Heart left ventricle (tissue), 16 donors: Measurements from ENCODE around the gene NECAB2. TPM values are rescaled to one million over a fixed set of nuclear protein-coding genes. Genes with fewer than 3 reads are reported as not detected.

ENCODE experiments used
- ATAC-seq, 4 donors: fragments of 200-7000 bp; cut with Tn5 transposase; one replicate each; pipeline ENCODE4 v1.9.1; 2020 to 2022; ENCODE audit warnings: moderate library complexity in 4 of 4, mild to moderate bottlenecking in 3 of 4, moderate number of reproducible peaks in 1 of 4
- DNase-seq, 5 donors: peaks; one replicate each; pipeline ENCODE4 v3.0.0-alpha.2; 2020
- H3K27ac ChIP-seq, 12 donors: fragments of 200-600 bp; sonication (generic) in 4 of 12; one replicate each; pipeline versions ENCODE4 v1.5.0 to v1.8.0; 2016 to 2022; ENCODE audit warnings: mild to moderate bottlenecking in 2 of 12
- H3K27me3 ChIP-seq, 9 donors: fragments of 200-600 bp; sonication (generic) in 2 of 9; one replicate each; pipeline versions ENCODE4 v1.5.1 to v1.8.0; 2016 to 2022; ENCODE audit warnings: mild to moderate bottlenecking in 3 of 9
- H3K36me3 ChIP-seq, 9 donors: fragments of 200-600 bp; sonication (generic) in 2 of 9; one replicate each; pipeline versions ENCODE4 v1.5.0 to v1.8.0; 2018 to 2022; ENCODE audit warnings: mild to moderate bottlenecking in 2 of 9
- H3K4me1 ChIP-seq, 12 donors: fragments of 200-600 bp; sonication (generic) in 4 of 12; one replicate each; pipeline versions ENCODE4 v1.5.0 to v1.8.0; 2016 to 2022; ENCODE audit warnings: mild to moderate bottlenecking in 3 of 12
- H3K4me3 ChIP-seq, 12 donors: fragments of 200-600 bp; sonication (generic) in 4 of 12; one replicate each; pipeline versions ENCODE4 v1.5.0 to v1.8.0; 2017 to 2022; ENCODE audit warnings: mild to moderate bottlenecking in 9 of 12, moderate library complexity in 4 of 12
- H3K9me3 ChIP-seq, 12 donors: fragments of 200-600 bp; sonication (generic) in 4 of 12; one replicate each; pipeline versions ENCODE4 v1.5.0 to v1.8.0; 2016 to 2022; ENCODE audit warnings: mild to moderate bottlenecking in 1 of 12
- CTCF ChIP-seq, 12 donors: fragments of 200-600 bp; sonication (generic) in 4 of 12; IDR thresholded peaks; one replicate each; pipeline versions ENCODE4 v1.5.0 to v1.8.0; 2018 to 2022; ENCODE audit warnings: antibody characterized with exemption in 12 of 12, mild to moderate bottlenecking in 5 of 12
- POLR2A ChIP-seq, 2 donors: fragments of 450-650 bp; IDR thresholded peaks; one replicate each; pipeline ENCODE4 v1.6.1; 2017; ENCODE audit warnings: antibody characterized with exemption in 2 of 2, mild to moderate bottlenecking in 2 of 2, moderate library complexity in 2 of 2
- WGBS, 4 donors: extraction: QIAGEN DNeasy Blood & Tissue Kit in 2 of 4; methylation state at CpG; one replicate each; pipeline versions ENCODE4 v1.1.5 to v1.1.7; 2013 to 2018; 5-methylcytosine and 5-hydroxymethylcytosine counted together
- intact Hi-C, 10 donors: fragments of 100-400 bp; cut with DNase I; formaldehyde crosslinking; loops; one replicate each; pipeline versions ENCODE4 v1.11.1 to v1.14.2; 2022
- polyA plus RNA-seq, 2 donors: library from polyadenylated mRNA; stranded (reverse); fragments of 200-250 nt; gene quantifications; one replicate each; pipeline ENCODE4 v1.2.3, GENCODE V29; 2013
- total RNA-seq, 9 donors: library from RNA; depleted of rRNA in 2 of 9; stranded (reverse); fragments of >200 nt in 2 of 9; fragmentation: NEBNext Ultra II Directional in 3 of 9; extraction: Animal tissue kit (Norgen Biotek cat#: 25700) in 3 of 9; gene quantifications; one replicate each; pipeline versions ENCODE4 v1.1.0 to v1.2.4, GENCODE V29; 2016 to 2023
- donor health status: ischemic (EF 13 %, LVEDD 7.1; RV severe dilation, severe dysfunction).
- donor health status: healthy with polysubstance abuse.
- donor health status: DM: no; HTN: yes; CAD: no.
- donor health status: DM: no; HTN: no; CAD: no.
- donor health status: ischemic (EF 25% LVEDD 6.9; RV normal size, moderate dysfunction).
- donor health status: ischemic (EF 25% LVEDD 5.7; RV mildly dilated, moderate dysfunction).
- donor health status: healthy.
- donor health status: DM: yes; HTN: yes; CAD: no.
- donor health status: ischemic (EF 35%, LVEDD 5.7; RV mildly dilated, moderate dysfunction).
- donor health status: nonischemic (EF 11% LVEDD 7.7; RV severe dilation, severe dysfunction).
- donor health status: DM: yes; HTN: yes; CAD: no.
- donor health status: PGD.
- donor health status: ischemic (EF 29% LVEDD 5.4; RV normal size, mild dysfunction).
- donor health status: nonischemic (EF 23%, LVEDD 6.1; RV moderate dilation, normal function).

The NECAB2 gene
- total and polyA plus RNA-seq, 11 donors, result 0.24 to 2.1 (median 0.88) TPM; not detected in 2

- H3K4me3 ChIP-seq, result no peak overlapping the region
- peaks cover 0 to 9% (median 5%) of the 10 kb centered on the region in 12 donors for H3K4me1 ChIP-seq
- ATAC-seq (no peak), DNase-seq (no peak)
- H3K36me3 ChIP-seq, result peaks cover 0 to 2% (median 0%) of the 10 kb centered on the region in 9 donors
- TF ChIP-seq POLR2A (IDR thresholded peaks at IDR 0.05) (no peak), CTCF (IDR thresholded peaks at IDR 0.05) (no peak)
- 80 to 86% (median 85%) methylated on average over 26 to 28 of the region's 28 CpGs for WGBS, 4 donors
- H3K27ac ChIP-seq, result no peak overlapping the region
- no peaks in the 10 kb centered on the region for H3K9me3 ChIP-seq
- no peaks in the 10 kb centered on the region for H3K27me3 ChIP-seq
- intact Hi-C loops, result no loop called here
These were observed 34.0 kb upstream of the NECAB2 start for GRCh38 chr16:83933885-83934683.

GRCh38 chr16:83934684-83934977 is 33.4 kb upstream of the NECAB2 start:
- H3K9me3 ChIP-seq, result no peaks in the 10 kb centered on the region
- H3K4me3 ChIP-seq, result no peak overlapping the region
- TF ChIP-seq CTCF (IDR thresholded peaks at IDR 0.05) (no peak), POLR2A (IDR thresholded peaks at IDR 0.05) (no peak)
- WGBS, 4 donors, result 66 to 81% (median 77%) methylated on average over 6 to 12 of the region's 12 CpGs
- no peaks in the 10 kb centered on the region for H3K27me3 ChIP-seq
- H3K27ac ChIP-seq, result no peak overlapping the region
- no peaks in the 10 kb centered on the region for H3K36me3 ChIP-seq
- peaks cover 0 to 14% (median 5%) of the 10 kb centered on the region in 12 donors for H3K4me1 ChIP-seq
- intact Hi-C loops, result no loop called here
- DNase-seq (no peak), ATAC-seq (no peak)

- no peaks in the 10 kb centered on the region for H3K27me3 ChIP-seq
- H3K36me3 ChIP-seq, result no peaks in the 10 kb centered on the region
- ATAC-seq (no peak), DNase-seq (no peak)
- TF ChIP-seq POLR2A (IDR thresholded peaks at IDR 0.05) (no peak), CTCF (IDR thresholded peaks at IDR 0.05) (no peak)
- WGBS, 4 donors, result 88 to 93% (median 91%) methylated on average over 30 of the region's 30 CpGs
- intact Hi-C loops, result no loop called here
- H3K9me3 ChIP-seq, result no peaks in the 10 kb centered on the region
- no peak overlapping the region for H3K27ac ChIP-seq
- peaks cover 0 to 13% (median 5%) of the 10 kb centered on the region in 12 donors for H3K4me1 ChIP-seq
- no peak overlapping the region for H3K4me3 ChIP-seq
These were observed 32.8 kb upstream of the NECAB2 start for GRCh38 chr16:83935005-83935857.

GRCh38 chr16:83935858-83936255 is 32.2 kb upstream of the NECAB2 start:
- 72 to 98% (median 84%) methylated on average over 5 to 10 of the region's 10 CpGs for WGBS, 4 donors
- Histone ChIP-seq H3K36me3 (no peaks in the 10 kb centered on the region), H3K4me1 (peaks cover 0 to 10% (median 3%) of the 10 kb centered on the region in 12 donors), H3K27ac (no peak overlapping the region), H3K9me3 (no peaks in the 10 kb centered on the region), H3K27me3 (no peaks in the 10 kb centered on the region), H3K4me3 (no peak overlapping the region)
- no peak for TF ChIP-seq CTCF (IDR thresholded peaks at IDR 0.05)
- TF ChIP-seq POLR2A (IDR thresholded peaks at IDR 0.05), result no peak
- no peak for DNase-seq
- intact Hi-C loops, result no loop called here
- no peak for ATAC-seq
